ENCODE measurements around the gene NEURL1.
"Not testable (repeated sequence)": the region's sequence is repeated elsewhere in the genome, so short reads cannot be mapped to it uniquely, and the experiment has no call there.

Gene NEURL1

GRCh38 chr10:103519798-103520197 is 26.3 kb downstream of the NEURL1 start:
- no peak for DNase-seq

GRCh38 chr10:103522006-103522405 is 28.5 kb downstream of the NEURL1 start:
- DNase-seq = not testable (repeated sequence)

GRCh38 chr10:103523683-103524082 is 30.2 kb downstream of the NEURL1 start:
- no peak for DNase-seq

- no peak for DNase-seq
Measured at GRCh38 chr10:103525901-103526300, 32.4 kb downstream of the NEURL1 start.

GRCh38 chr10:103527476-103527875 is 34.0 kb downstream of the NEURL1 start:
- not testable (repeated sequence) for DNase-seq

GRCh38 chr10:103528549-103528948 is 35.0 kb downstream of the NEURL1 start:
- no peak for DNase-seq

GRCh38 chr10:103529539-103529938 is 36.0 kb downstream of the NEURL1 start:
- DNase-seq = no peak

GRCh38 chr10:103533827-103534226 is 40.3 kb downstream of the NEURL1 start:
- no peak for DNase-seq

GRCh38 chr10:103534621-103535498 is 41.4 kb downstream of the NEURL1 start:
- no peak for DNase-seq

- DNase-seq = no peak
Measured at GRCh38 chr10:103535595-103535994, 42.1 kb downstream of the NEURL1 start.

GRCh38 chr10:103539751-103540150 is 46.2 kb downstream of the NEURL1 start:
- no peak for DNase-seq

- no peak for DNase-seq
Measured at GRCh38 chr10:103540722-103541121, 47.2 kb downstream of the NEURL1 start.

GRCh38 chr10:103541616-103542015 is 48.1 kb downstream of the NEURL1 start:
- no peak for DNase-seq

GRCh38 chr10:103542764-103543616 is 49.5 kb downstream of the NEURL1 start:
- DNase-seq = peak; percentile 41

GRCh38 chr10:103543617-103544525 is 50.4 kb downstream of the NEURL1 start:
- no peak for DNase-seq

GRCh38 chr10:103544657-103545310 is 51.3 kb downstream of the NEURL1 start:
- DNase-seq = no peak

- no peak for DNase-seq
Measured at GRCh38 chr10:103545366-103545765, 51.9 kb downstream of the NEURL1 start.

GRCh38 chr10:103545771-103546281 is 52.3 kb downstream of the NEURL1 start:
- DNase-seq = no peak

GRCh38 chr10:103546401-103546800 is 52.9 kb downstream of the NEURL1 start:
- no peak for DNase-seq

- no peak for DNase-seq
Measured at GRCh38 chr10:103547391-103547946, 54.0 kb downstream of the NEURL1 start.

- DNase-seq = no peak
Measured at GRCh38 chr10:103548006-103548405, 54.5 kb downstream of the NEURL1 start.
